GM21528 (cell line): Measurements from ENCODE around the gene TBC1D1.

Experiments
- ATAC-seq: cut with Tn5 transposase; IDR thresholded peaks from one replicate; pipeline ENCODE4 v1.9.1; 2021; ENCODE audit warnings: mild to moderate bottlenecking, moderate library complexity; ENCODE audit not compliant: unreplicated experiment, low FRiP score

The TBC1D1 gene, protein sequence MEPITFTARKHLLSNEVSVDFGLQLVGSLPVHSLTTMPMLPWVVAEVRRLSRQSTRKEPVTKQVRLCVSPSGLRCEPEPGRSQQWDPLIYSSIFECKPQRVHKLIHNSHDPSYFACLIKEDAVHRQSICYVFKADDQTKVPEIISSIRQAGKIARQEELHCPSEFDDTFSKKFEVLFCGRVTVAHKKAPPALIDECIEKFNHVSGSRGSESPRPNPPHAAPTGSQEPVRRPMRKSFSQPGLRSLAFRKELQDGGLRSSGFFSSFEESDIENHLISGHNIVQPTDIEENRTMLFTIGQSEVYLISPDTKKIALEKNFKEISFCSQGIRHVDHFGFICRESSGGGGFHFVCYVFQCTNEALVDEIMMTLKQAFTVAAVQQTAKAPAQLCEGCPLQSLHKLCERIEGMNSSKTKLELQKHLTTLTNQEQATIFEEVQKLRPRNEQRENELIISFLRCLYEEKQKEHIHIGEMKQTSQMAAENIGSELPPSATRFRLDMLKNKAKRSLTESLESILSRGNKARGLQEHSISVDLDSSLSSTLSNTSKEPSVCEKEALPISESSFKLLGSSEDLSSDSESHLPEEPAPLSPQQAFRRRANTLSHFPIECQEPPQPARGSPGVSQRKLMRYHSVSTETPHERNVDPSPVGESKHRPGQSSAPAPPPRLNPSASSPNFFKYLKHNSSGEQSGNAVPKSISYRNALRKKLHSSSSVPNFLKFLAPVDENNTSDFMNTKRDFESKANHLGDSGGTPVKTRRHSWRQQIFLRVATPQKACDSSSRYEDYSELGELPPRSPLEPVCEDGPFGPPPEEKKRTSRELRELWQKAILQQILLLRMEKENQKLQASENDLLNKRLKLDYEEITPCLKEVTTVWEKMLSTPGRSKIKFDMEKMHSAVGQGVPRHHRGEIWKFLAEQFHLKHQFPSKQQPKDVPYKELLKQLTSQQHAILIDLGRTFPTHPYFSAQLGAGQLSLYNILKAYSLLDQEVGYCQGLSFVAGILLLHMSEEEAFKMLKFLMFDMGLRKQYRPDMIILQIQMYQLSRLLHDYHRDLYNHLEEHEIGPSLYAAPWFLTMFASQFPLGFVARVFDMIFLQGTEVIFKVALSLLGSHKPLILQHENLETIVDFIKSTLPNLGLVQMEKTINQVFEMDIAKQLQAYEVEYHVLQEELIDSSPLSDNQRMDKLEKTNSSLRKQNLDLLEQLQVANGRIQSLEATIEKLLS (N-terminal part only)

DNA sequence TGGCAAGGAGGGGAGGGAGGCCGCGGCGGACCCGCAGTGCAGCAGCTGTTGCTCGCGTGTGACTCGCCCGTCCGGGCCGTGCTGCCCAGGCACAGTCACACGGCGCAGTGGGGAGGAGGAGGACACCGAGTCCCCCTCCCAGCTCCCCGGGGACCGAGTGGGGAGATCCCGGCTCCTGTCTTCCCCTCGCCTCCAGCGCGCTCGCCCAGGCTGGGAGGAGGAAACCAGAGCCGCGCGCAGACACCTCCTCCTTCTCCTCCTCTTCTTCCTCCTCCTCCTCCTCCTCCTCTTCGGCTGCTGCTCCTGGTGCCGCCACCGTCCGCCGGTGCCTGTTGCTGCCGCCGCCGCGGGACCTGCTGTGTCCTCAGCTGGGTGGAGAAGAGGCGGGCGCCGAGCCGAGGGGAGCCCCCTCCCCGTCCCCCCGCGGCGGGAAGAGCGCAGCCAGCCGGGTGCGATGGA, at the start of gene TBC1D1:
Gene TBC1D1 (plus strand): TSS at position 284 of the 459 bp plus-strand sequence. CDS start 11,012 bp downstream, outside the sequence.
- peak; percentile 32 for ATAC-seq

DNA sequence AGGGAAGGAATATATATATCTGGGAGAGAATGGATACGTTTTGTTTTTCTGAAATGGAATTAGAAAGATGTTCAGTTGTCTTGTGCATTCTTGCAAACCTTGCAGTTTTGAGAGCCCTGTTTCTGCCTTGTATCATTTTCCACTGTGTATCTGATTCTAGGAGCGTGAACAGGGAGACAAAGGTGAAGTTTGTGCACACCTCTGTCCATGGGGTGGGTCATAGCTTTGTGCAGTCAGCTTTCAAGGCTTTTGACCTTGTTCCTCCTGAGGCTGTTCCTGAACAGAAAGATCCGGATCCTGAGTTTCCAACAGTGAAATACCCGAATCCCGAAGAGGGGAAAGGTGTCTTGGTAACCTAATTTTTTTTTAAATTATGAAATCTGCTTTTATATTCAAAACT, 46.7 kb upstream of the TBC1D1 start:
- no peak for ATAC-seq

DNA sequence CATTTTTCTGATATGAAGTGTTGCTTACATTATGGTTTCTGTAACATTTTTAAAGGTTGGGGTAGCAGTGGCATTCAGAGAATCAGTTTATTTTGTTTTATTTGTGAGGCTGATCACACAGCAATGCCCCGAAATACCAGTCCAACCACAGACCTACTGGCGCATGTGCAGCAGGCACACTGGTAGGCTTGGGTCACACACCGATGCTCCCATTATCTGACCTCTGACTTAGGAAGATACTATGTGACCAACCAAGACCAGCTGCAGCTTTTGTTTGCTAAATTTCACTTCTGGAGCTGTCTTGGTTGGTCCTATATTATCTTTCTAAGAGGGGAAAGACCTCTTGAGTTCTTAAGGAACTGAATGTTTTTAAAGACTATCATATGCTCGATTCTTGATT, 45.7 kb upstream of the TBC1D1 start:
- no peak for ATAC-seq

DNA sequence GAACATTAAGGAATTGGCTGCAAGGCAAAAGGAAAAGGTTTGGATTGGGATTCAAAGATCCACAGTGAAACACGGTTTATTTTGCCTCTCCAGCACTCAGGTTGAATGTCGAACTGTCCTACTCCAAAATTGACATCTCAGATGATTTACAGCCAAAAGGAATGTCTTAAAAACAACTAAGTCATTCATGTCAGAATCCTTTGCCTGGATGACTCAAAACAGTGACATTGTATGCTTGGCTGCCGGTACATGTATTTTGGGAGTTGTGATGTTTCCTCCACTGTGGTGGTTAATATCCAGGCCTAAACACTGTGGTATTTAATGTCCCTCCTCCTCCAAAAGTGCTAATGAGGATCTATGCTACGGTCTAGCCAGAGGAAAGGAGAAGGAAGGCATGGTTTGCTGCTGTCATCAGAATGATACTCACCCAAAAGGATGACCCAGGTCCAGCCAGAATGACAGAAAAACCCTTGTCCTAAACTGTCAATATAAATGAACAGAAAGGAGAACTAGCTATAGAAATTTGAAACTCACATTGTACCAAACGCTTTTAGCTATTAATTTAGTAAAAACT, 43.5 kb upstream of the TBC1D1 start:
- ATAC-seq = no peak

DNA sequence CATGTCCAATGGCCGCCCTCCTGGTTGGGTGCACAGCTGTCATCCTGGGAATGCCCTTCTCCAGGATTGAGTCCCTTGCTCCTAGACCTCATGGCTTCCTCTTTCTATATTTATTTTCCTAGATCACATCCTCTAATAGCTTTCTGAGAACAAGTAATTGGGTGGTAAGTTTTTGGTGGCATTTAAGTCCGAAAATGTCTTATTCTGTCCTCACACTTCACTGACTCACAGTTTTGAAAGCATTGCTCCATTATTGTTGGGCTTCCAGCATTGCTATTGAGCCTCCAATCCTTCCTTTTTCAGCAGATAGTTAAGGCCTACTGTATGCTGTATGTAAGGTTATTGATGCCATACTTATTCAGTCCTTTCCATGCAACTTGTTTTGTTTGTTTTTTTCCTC, 38.5 kb upstream of the TBC1D1 start:
- ATAC-seq = no peak

DNA sequence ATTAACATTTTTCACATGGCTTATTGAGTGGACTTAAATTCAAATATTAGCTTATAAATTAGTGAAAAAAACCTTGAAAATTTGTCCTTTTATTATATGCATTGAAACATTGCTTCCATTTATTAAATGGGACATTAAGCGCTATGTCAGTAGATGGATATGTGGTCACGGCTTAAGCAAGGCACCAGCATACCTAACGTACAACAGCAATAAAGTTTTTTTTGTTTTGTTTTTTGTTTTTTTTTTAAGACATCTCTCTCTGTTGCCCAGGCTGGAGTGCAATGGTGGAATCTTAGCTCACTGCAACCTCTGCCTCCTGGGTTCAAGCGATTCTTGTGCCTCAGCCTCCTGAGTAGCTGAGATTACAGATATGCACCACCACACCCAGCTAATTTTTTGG, 32.8 kb upstream of the TBC1D1 start:
- ATAC-seq = no peak

DNA sequence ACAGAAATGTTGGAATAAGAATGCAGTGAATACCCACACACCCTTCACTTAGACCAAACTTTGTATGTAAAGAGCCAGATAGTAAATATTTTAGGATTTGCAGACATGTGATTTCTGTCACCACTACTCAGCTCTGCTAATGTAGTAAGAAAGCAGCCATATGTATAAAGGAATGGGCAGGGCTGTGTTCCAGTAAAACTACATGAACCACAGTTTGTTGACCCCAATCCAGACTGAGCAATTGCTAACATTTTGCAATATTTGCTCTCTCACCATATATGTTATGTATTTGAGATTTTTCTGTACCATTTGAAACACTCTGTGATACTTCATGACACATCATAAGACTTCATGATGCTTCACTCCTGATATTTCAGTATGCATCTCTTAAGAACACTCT, 32.0 kb upstream of the TBC1D1 start:
- ATAC-seq = no peak

DNA sequence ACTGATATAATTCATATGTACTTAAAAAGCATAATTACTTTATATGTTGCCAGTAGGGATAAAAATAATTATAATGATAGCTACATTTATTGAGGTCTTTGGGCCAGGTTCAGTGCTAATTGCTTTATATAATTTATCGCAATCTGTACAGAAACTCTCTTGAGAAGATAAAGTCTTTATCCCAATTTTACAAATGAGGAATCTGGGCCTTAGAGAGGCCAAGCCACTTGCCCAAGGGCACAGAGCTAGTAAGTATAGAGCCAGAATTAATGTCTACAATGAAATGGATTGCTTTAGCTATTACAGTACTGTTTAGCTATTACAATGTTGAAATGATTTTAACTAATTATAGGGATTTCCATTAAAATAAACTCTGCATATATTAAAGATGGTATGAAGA, 30.6 kb upstream of the TBC1D1 start:
- ATAC-seq = no peak

DNA sequence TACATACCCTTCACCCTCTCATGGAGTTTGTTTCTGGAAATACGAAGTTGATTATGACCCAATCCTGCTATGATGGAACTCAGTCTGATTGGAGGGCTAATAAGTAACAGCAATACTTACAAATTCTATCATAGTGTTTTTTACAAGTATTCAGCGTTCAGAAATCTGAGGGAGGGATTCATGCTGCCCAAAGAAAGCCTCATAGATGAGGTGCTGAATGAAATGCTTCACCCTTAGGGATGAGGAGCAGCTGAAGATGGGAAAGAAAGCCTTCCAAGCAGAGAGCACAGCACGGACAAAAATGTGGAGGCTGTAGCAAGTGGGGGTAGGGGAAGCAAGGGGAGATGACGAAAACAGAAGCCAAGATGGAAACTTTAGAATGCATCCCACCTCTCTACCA, 27.9 kb upstream of the TBC1D1 start:
- no peak for ATAC-seq

DNA sequence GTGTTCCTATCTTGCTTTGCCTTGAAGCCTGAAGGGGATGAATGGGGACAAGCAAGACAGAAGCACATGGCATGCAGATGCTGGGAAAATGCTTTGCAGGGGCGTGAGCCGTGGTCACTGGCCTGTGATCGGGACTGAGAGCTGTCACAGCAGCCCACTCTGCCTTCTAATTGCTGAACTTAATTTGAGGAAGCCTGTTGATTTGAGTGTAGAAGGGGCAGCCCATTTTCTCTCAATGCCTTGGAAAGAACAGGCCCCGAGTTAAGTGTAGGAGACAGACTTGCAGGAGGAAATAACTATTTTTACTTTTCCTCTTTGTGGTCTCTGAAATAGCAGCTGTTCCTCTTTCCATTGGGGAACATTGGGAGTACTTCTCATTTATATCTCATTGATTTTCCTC, 26.1 kb upstream of the TBC1D1 start:
- ATAC-seq = no peak

DNA sequence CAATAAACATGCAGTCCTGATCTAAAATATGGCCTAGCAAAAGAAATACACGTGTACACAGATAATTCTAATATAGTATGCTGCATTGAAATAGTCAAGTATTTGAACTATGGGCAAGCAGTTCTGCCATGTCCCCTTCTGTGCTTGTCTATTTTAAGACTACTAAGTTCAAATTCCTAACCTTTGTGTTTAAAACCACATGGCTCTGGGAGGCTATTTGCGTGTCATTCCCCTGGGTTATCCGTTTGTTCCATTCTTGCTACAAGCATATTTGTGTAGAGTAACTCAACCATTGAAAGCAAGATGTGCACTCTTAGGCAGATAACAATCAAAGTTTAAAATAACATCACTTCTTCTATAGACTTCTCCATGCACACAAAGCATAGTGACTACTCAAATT, 25.4 kb upstream of the TBC1D1 start:
- no peak for ATAC-seq

DNA sequence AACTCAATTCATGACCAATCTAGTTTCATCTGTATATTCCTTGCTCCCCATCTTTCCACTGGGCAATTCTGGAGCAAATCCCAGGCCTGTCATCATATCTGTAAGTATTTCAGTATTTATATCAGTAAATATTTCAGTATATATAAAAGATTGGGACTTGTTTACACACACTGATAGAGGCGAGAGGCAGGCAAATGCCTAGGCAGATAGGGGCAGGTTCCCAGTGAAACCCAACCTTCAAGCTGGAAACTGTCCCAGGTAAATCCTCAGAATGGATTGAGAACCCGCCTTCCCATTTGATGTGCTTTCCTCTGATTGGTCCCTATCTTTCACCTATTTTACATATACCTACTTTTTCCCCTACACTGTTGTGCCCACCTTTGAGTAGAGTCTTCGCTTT, 23.8 kb upstream of the TBC1D1 start:
- ATAC-seq = no peak

DNA sequence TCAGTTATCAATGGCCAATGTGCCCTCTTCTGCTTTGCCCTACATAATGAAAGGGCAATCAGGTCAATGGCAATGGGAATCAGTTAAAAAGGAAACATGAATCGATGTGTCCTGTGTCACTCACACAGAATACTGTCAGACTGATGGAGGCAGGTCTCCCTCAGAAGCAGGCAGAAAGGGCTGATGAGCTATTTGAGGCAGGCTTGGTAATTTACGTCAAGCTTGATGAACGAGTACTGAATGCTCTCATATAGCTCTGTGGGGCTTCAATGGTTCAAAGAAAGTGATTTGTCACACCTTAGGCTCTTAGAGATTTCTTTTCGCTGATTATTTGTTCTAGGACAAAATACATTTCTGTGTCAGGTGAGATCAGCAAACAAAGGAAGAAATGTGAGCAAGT, 22.6 kb upstream of the TBC1D1 start:
- ATAC-seq = no peak

DNA sequence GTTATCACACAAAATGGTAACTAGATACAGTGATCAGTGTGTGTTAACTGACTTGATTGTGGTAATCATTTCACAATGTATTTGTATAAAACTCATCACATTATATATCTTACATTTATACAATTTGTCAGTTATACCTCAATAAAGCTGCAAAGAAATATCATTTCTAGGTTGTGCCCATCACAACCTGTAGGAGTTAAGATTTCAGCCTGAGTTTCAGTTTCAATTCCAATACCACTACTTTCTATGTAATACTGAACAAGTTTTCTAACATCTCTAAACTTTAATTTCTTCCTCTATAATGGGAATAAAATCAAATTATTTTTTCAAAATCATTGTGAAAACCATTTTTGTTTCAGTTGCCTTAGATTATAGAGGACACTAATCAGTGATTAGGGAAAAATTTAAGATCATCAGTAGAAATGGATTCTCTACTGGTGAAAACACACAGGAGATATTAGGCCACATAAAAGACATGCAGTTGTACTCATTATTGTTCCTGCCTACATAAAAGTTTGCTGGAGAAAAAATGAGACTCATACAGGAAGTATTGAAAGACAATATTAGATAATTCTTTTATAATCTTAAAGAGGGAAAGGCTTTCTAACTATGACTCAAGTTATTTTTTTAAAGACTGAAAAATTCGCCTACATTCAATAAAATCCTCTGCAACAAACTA, 18.4 kb upstream of the TBC1D1 start:
- ATAC-seq = no peak

DNA sequence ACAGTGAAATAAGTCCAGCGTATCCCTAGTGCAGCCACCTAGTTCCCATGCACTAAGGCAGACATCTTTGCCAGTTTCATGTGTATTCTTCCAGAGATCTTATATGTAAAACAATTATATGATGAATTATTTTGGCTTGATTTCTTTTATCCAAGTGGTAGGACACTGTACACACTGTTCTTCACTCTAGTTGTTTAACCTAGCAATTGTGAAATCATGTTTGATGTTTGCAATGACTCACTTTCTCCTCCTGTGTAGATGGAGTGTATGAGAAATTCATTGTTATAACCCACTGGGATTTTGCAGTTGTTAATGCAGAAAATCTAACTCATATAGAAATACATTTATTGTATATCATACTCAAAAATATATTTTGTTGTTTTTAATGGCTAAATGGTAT, 17.5 kb upstream of the TBC1D1 start:
- no peak for ATAC-seq

DNA sequence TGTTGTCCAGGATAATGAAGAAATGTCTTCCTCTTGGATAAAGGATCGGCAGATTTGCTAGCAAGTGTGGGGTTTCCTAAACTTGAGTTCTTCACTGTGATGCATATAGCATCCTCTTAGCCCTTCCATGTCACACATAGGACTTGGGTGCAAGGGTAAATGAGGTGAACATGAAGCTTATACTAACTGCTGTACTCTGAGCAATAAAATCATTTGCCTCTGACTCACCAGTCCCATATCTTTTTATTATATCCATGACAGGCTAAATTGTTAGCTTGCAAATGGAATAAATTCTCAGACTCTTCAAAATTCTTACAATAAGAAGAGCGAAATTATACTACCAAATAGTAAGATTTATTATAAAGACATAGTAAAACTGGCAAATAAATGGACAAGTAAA, 14.7 kb upstream of the TBC1D1 start:
- no peak for ATAC-seq

DNA sequence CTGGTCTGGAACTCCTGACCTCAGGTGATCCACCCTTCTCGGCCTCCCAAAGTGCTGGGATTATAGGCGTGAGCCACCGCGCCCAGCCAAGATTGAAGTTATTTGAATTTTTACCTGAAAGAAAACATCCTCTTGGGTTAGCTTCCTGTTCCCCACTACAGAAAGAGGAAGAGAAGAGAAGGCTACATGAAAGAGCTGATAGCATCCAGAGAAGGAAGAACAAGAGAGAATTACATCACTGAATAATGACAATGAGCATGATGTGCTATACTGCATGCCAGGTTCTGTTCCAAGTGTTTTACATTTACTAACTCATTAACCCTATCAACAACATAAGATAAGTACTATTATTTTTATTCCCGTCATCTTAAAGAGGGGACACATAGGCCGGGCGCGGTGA, 11.5 kb upstream of the TBC1D1 start:
- ATAC-seq = no peak

DNA sequence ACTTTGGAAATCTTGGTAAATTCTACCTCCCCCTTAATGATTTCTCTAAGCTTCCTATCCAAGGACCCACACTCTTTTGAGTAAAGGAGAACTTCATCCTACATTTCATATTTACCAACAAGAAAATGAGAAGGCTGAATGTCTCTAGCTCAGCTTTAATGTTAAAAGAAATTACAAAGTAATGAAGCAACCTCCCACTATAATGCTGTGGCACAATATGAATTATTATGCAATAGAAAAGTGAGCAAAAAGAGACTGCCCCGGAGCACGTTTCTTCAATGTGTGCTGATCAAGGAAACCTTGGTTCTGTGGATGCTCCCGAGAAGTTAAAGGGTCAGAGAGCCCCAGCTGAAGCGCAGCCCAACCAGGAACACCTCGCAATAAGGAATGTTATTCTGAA, 9.1 kb upstream of the TBC1D1 start:
- ATAC-seq = no peak

DNA sequence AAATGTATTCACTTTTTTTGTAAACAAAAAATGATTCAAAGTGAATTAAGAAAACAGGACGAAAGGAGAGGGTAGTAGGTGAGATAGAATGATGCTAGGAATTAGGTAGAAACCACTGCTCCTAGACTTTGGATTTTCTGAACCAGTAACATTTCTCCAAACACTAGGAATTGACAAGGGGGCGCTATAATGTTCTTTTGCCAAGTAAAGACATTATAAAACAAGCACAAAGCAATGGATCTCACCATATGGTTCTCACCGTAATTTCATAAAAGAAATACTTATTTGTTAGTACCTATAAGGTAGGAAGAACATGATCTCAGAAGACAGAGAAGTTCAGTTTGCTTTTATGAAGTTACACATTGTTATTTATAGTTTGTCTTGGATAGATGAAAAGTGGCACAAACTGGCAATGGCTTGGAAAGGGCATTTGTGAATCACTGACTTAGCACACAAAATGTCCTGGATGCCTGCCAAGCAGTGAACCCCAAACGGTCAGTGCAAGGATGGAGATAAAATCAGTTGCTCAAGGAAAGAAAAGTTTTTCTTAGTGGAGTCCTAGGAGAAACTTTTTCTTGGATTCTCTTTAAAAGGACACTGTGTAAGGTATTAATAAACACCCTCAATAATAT, 8.1 kb upstream of the TBC1D1 start:
- ATAC-seq = no peak
